Effector memory CD8-positive, alpha-beta T cell (primary cell): Measurements from ENCODE around the gene AGPAT1.

Experiments
- ATAC-seq: fragments of 150-1000 bp; cut with Tn5 transposase; replicated peaks from 2 replicates; pipeline ENCODE4 v1.10.0; 2021; ENCODE audit warnings: mild to moderate bottlenecking, moderate library complexity
- DNase-seq, 3 experiments: peaks; one replicate each; pipeline ENCODE4 v3.0.0; 2021
- H3K27ac Mint-ChIP-seq, 2 donors: one replicate each; pipeline ENCODE4 v1.8.0; 2022; ENCODE audit warnings: mild to moderate bottlenecking in 2 of 2, mixed read lengths in 2 of 2, moderate library complexity in 2 of 2
- H3K27me3 Mint-ChIP-seq, 2 donors: one replicate each; pipeline ENCODE4 v1.8.0; 2022; ENCODE audit warnings: mixed read lengths in 2 of 2
- H3K36me3 Mint-ChIP-seq: one replicate; pipeline ENCODE4 v1.8.0; 2022; ENCODE audit warnings: mild to moderate bottlenecking, moderate library complexity, mixed read lengths; ENCODE audit not compliant: insufficient read depth
- H3K4me1 Mint-ChIP-seq, 2 donors: one replicate each; pipeline ENCODE4 v1.8.0; 2022; ENCODE audit warnings: low read depth in 2 of 2, mixed read lengths in 2 of 2
- H3K4me3 Mint-ChIP-seq, 2 donors: one replicate each; pipeline ENCODE4 v1.8.0; 2022; ENCODE audit warnings: mild to moderate bottlenecking in 2 of 2, mixed read lengths in 2 of 2, moderate library complexity in 2 of 2
- H3K9me3 Mint-ChIP-seq, 2 donors: one replicate each; pipeline ENCODE4 v1.8.0; 2022; ENCODE audit warnings: mixed read lengths in 2 of 2

Gene AGPAT1

DNA sequence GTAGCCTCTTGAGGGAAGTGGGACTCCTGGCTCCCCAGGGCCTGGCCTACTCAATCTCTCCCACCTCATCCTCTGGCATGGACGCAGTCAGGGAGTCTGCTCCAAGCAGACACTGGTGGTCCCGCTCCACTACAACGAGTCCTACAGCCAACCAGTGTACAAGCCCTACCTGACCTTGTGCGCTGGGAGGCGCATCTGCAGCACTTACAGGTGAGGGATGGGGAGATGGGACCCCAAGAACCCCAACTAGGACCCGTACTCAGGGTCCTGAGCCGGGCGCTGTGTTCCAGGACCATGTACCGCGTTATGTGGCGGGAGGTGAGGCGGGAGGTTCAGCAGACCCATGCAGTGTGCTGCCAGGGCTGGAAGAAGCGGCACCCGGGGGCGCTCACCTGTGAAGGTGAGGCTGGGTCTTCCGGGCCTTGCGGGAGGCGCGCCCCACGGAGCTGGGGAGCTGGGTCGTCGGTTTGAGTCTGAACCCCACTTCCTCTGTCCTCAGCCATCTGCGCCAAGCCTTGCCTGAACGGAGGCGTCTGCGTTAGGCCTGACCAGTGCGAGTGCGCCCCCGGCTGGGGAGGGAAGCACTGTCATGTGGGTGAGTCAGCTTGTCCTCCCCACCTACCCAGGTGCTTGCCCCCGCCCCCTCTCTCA lies 9.3 kb downstream of the AGPAT1 start:
- H3K27me3 Mint-ChIP-seq = no peaks in the 10 kb centered on the region
- no peak overlapping the region for H3K4me3 Mint-ChIP-seq
- H3K27ac Mint-ChIP-seq = no peak overlapping the region
- peaks cover 9 to 11% of the 10 kb centered on the region in 2 donors for H3K4me1 Mint-ChIP-seq
- no peak for ATAC-seq
- H3K36me3 Mint-ChIP-seq = peaks cover 10% of the 10 kb centered on the region
- no peaks in the 10 kb centered on the region for H3K9me3 Mint-ChIP-seq
- DNase-seq = no peak

DNA sequence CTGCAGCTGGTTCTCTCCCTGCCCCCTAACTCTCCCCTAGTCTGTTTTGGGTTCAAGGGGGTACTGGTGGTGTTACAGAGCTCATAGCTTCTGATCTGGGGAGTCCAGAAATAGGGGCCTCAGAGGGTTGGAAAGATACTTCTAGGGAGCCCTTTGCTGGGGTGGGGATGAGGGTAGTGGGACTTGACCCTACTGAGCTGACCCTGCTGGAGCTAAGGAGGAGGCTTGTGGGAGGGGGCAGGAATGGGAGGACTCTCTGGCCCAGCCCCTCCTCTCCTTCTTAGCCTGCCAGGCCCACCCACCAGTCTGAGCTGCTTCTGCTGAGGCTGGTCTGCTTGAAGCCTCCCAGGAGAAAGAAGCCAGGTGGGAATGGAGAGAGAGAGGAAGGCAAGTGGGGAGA lies 11.6 kb downstream of the AGPAT1 start, which contains the start of gene EGFL8:
Gene EGFL8 (plus strand): TSS at position 301 of the 400 bp plus-strand sequence. CDS start 1,571 bp downstream, outside the sequence.
- H3K9me3 Mint-ChIP-seq = no peaks in the 10 kb centered on the region
- no peaks in the 10 kb centered on the region for H3K27me3 Mint-ChIP-seq
- no peak within 1 kb of the TSS for H3K4me3 Mint-ChIP-seq
- peaks cover 5 to 6% of the 10 kb centered on the region in 2 donors for H3K4me1 Mint-ChIP-seq
- no peak within 1 kb of the TSS for H3K27ac Mint-ChIP-seq
- H3K36me3 Mint-ChIP-seq = peaks cover 10% of the 10 kb centered on the region
- no peak for ATAC-seq
- DNase-seq = no peak

DNA sequence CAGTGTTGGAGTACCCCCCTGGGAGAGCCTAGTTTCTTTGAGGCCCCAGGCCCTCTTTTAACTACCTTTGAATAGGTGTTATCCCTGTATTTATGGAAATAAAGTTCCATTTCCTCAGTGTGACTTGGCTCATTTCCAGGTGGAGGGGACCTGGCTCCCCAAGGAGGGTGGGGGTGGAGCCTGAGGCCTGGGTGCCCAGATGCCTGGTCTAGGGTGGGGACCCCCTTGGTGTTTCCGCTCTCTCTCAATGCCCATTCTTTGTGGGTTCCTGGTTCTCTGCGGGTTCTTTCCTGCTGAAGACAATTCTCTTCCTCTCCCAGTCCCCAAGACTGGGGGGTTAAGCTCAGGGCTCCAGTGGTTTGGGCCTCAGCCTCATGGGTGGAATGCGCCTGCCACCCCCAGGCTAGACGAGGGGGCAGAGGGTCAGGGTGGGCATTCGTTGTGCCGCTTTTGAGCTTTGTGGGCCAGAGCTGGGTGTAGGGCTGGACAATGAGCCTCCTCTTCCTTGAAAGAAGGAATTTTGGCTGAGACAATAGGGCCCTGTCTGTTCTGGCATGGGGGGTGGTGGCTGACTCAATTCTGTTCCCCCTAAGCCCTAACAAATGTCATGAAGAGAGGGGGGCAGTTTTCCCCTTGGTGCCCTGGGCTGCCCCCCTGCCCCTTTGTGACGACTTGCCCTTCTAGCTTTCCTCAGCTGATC lies 12.2 kb downstream of the AGPAT1 start:
- no peak for ATAC-seq
- Mint-ChIP-seq H3K4me1 (peaks cover 5 to 6% of the 10 kb centered on the region in 2 donors), H3K27ac (no peak overlapping the region), H3K36me3 (peaks cover 10% of the 10 kb centered on the region), H3K9me3 (no peaks in the 10 kb centered on the region), H3K4me3 (no peak overlapping the region), H3K27me3 (no peaks in the 10 kb centered on the region)
- no peak for DNase-seq

DNA sequence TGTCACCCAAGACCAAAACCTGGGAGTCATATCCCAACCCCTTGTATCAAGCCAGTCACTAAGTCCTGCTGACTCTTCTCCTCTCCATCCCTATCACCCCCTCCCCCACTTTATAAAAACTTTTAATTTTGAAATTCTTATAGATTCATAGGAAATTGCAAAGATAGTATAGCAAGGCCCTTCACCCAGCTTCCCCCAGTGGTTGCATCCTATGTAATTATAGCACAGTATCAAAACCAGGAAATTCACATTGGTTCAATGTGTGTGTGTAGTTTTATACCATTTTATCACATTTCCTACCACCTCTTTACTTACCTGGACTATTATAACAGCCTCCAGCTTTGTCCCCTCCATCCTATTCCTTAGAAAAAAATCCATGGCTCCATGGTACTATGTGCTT lies 17.8 kb downstream of the AGPAT1 start:
- no peak for DNase-seq
- peaks cover 7% of the 10 kb centered on the region for H3K36me3 Mint-ChIP-seq
- H3K4me1 Mint-ChIP-seq = peaks cover 26 to 28% of the 10 kb centered on the region in 2 donors
- ATAC-seq = no peak
- no peaks in the 10 kb centered on the region for H3K9me3 Mint-ChIP-seq
- no peak overlapping the region for H3K4me3 Mint-ChIP-seq
- no peaks in the 10 kb centered on the region for H3K27me3 Mint-ChIP-seq
- no peak overlapping the region for H3K27ac Mint-ChIP-seq

DNA sequence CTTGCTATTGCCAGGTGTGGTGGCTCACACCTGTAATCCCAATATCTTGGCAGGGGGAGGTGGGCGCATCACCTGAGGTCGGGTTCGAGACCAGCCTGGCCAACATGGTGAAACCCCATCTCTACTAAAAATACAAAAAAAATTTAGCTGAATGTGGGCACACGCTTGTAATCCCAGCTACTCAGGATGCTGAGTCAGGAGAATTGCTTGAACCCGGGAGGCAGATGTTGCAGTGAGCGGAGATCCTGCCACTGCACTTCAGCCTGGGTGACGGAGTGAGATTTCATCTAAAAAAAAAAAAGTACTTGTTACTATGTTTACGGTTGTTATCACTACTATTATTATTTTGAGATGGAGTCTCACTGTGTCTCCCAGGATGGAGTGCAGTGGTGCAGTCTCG lies 19.0 kb downstream of the AGPAT1 start:
- ATAC-seq = no peak
- peaks cover 0 to 4% of the 10 kb centered on the region in 2 donors for H3K27me3 Mint-ChIP-seq
- H3K36me3 Mint-ChIP-seq = peaks cover 12% of the 10 kb centered on the region
- DNase-seq = no peak
- H3K27ac Mint-ChIP-seq = no peak overlapping the region
- H3K9me3 Mint-ChIP-seq = no peaks in the 10 kb centered on the region
- H3K4me1 Mint-ChIP-seq = peaks cover 28 to 29% of the 10 kb centered on the region in 2 donors
- H3K4me3 Mint-ChIP-seq = no peak overlapping the region

DNA sequence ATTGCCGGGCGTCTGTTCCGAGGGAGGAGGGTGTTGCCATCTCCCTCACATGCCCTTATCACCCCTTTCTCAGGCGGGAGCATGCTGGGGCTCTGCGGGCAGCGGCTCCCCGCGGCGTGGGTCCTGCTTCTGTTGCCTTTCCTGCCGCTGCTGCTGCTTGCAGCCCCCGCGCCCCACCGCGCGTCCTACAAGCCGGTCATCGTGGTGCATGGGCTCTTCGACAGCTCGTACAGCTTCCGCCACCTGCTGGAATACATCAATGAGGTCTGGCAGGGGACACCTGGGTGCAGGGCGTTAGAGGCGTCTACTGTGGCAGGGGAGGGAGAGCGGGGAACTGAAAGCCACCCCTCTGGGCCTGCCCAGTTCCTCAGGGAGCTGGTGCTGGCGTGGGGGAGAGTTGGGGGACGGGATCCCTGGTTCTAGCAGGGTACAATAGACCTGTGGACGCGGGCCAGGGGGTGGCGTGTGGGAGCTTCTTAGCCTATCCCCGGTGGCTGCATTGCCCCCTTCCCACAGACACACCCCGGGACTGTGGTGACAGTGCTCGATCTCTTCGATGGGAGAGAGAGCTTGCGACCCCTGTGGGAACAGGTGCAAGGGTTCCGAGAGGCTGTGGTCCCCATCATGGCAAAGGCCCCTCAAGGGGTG lies 21.2 kb downstream of the AGPAT1 start:
- DNase-seq = peak; percentile 54 to 56 (median 54)
- H3K27ac Mint-ChIP-seq = peak overlapping the region; percentile 91 to 92
- peaks cover 16 to 27% of the 10 kb centered on the region in 2 donors for H3K27me3 Mint-ChIP-seq
- peak overlapping the region; percentile 89 to 91 for H3K4me3 Mint-ChIP-seq
- H3K36me3 Mint-ChIP-seq = peaks cover 12% of the 10 kb centered on the region
- H3K4me1 Mint-ChIP-seq = peaks cover 36 to 39% of the 10 kb centered on the region in 2 donors
- no peaks in the 10 kb centered on the region for H3K9me3 Mint-ChIP-seq
- peak; percentile 73 for ATAC-seq

DNA sequence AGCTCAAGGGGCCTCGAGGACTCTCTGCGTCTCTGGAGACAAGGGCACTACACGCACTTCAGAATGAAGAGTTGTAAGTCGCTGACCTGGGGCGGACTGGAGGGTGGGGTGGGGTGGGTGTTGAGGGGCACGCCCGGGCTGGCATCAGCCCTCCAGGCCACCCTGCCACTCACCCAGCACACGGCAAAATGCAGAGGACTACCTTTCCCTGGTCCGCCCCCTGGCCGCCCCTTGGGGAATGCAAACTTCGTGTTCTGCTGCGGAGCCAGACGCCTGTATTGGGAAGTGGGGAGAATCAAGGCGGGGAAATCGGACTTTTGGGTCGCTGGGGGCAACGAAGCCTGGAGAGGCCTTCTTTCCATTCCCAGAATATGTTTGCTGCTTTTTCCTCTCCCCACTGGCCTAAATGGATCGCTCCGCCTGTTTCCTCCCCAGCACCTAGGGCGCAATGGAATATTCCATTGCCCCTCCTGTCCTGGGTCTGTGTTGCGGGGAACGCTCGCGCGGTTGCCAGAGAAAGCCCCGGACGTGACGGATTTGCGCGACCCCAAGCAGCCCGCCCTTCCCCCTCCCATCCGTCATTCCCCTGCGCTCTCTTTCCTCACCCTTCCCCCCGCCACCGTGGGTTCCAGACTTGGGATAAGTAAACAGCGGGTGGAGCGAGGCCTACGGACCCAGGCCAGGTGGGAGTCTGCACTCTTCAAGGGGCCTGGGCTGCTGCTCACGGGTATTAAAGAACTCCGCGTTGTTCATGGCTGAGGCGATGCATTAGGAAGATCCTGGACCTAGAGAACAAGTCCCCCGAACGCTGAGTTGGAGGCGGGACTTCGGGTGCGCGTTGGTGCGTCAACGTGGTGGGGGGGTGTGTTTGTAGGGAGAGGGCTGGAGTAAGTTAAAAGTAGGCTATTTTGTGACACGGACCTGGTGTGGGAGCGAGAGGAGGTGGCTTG lies 22.0 kb downstream of the AGPAT1 start, which contains the start of gene PPT2:
Gene PPT2 (plus strand): TSS at position 578 of the 950 bp plus-strand sequence. CDS start 454 bp downstream, outside the sequence.
- peak; percentile 64 to 69 (median 67) for DNase-seq
- H3K36me3 Mint-ChIP-seq = peaks cover 14% of the 10 kb centered on the region
- peaks cover 37 to 42% of the 10 kb centered on the region in 2 donors for H3K4me1 Mint-ChIP-seq
- no peaks in the 10 kb centered on the region for H3K9me3 Mint-ChIP-seq
- peak within 1 kb of the TSS; percentile 91 to 92 for H3K27ac Mint-ChIP-seq
- H3K27me3 Mint-ChIP-seq = peaks cover 21 to 35% of the 10 kb centered on the region in 2 donors
- ATAC-seq = peak; percentile 76
- peak within 1 kb of the TSS; percentile 89 to 91 for H3K4me3 Mint-ChIP-seq

DNA sequence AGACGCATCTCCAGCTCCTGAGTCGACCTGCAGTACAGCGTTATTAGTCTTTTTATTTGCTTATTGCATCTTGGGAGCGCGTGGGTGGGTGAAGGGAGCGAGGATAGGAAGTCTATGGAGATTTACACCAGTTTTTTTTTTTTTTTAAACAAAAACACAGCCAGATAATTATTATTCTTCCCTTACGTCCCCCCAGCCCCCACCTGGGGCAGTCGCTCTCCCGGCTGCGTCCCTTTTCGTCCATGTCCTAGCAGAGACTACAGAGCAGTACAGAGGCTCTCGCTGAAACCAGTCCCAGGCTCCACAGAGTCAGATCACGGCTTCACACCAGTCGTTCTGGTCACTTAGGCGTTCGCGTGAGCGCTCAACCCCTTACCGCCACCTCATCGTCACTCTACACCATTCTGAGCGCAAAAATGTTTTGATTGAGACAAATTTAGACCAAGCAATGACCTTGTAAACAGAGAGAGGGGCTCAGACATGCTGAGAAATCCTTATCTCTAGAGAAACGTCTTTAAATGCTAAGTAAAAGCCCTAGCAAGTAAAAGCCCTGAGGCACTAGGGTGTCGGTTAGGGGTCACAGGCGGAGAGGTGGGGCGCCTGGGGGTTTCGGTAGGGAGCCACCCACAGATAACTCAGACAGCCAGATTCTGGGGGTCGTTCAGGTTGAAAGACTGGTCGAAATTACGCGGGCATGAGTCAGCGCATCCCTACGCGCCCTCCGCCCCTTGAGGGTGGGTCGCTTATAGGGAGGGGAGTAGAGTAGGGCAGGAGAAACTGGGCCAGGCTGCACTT lies 22.9 kb downstream of the AGPAT1 start:
- ATAC-seq = no peak
- Mint-ChIP-seq H3K4me1 (peaks cover 41 to 51% of the 10 kb centered on the region in 2 donors), H3K9me3 (no peaks in the 10 kb centered on the region), H3K36me3 (peaks cover 19% of the 10 kb centered on the region), H3K27ac (peak overlapping the region; percentile 2 to 92), H3K4me3 (peak overlapping the region; percentile 89 to 91), H3K27me3 (peaks cover 30 to 43% of the 10 kb centered on the region in 2 donors)
- DNase-seq = no peak

DNA sequence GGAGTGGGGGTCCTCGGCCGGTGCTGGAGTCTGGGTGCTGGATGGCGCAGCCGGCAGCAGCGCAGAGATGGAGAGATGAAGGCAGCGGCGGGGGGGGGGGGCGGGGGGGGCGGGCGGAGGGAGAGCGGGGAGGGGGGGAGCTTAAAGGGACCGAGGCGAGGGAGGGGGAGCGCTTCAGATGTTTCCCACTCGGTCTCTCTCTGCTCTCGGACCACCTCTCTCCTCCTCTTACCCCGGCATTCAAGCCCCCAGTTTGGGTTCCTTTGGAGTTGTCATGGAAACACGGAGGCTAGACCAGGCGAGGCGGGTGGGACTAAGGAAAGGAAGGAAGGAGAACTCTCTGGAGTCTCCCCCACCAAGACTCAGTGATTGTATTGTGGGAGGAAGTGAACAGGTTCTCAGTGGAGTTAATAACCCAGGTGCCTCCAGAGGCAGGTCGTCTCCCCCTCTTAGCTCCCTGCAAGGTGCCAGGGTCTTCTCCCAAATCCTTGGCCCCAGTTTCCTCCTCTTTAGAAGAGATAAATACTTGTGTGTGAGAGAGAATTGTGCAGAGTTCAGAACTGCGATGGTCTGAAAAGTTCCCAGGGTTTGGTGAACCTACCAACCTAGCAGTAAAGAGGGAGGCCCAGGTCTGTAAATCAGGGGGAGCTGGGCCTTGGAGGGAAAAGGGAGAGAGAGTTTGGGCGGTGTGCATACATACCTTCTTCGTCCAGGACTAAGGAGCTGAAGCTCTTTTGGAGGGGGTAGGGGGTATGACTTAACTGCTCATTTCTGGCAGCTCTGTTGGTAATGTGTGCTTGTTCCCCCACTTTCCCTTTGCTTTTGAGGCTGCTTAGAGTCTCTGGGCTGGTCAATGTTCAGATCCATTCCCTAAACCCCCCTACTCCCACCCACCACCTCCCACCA lies 23.8 kb downstream of the AGPAT1 start, which contains the start of gene PRRT1:
Gene PRRT1 (minus strand): TSS at position 77 of the 906 bp plus-strand sequence. CDS start 112 bp downstream, outside the sequence.
- peaks cover 19% of the 10 kb centered on the region for H3K36me3 Mint-ChIP-seq
- ATAC-seq = no peak
- H3K9me3 Mint-ChIP-seq = no peaks in the 10 kb centered on the region
- H3K4me1 Mint-ChIP-seq = peaks cover 46 to 55% of the 10 kb centered on the region in 2 donors
- peak within 1 kb of the TSS; percentile 23 to 89 for H3K4me3 Mint-ChIP-seq
- no peak for DNase-seq
- peak within 1 kb of the TSS; percentile 2 to 92 for H3K27ac Mint-ChIP-seq
- H3K27me3 Mint-ChIP-seq = peaks cover 31 to 52% of the 10 kb centered on the region in 2 donors

DNA sequence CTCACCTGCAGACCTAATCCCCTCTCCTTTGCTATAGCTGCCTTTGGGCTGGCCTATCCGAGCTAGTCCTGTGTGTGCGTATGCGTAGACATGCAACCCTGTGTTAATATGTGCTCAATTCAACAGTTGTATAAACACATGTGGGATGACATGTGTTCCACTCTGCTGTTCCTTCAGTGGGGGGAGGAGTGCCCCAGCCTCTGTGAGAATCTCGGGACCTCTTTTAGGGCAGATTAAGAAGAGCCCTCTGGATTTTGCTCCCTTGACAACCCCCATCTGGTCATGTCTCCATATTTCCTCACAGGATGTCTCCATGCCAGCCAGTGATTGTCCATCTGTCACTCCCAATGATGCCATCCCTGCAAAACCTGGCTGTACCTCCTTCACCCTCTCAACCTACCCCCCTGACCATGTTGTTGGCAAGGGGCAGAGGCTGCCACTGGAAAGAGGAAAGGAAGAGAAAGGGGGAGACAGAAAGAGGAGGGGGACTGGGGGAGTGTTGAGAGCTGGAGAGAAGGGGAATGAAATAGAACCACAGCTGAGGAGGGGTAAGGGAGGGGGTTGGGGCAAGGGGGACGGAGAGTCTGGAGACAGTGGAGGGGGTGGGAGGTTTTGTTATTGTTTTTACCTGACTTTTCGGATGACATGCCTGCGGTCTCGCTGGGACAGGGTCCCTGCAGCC lies 24.6 kb downstream of the AGPAT1 start:
- no peak for ATAC-seq
- Mint-ChIP-seq H3K4me1 (peaks cover 46 to 55% of the 10 kb centered on the region in 2 donors), H3K27ac (no peak overlapping the region), H3K27me3 (peaks cover 37 to 60% of the 10 kb centered on the region in 2 donors), H3K9me3 (no peaks in the 10 kb centered on the region), H3K36me3 (peaks cover 19% of the 10 kb centered on the region), H3K4me3 (peak overlapping the region in 1 of 2 donors; percentile 41)
- no peak for DNase-seq
